Measurements from ENCODE around the gene PIRT.

Gene PIRT

DNA sequence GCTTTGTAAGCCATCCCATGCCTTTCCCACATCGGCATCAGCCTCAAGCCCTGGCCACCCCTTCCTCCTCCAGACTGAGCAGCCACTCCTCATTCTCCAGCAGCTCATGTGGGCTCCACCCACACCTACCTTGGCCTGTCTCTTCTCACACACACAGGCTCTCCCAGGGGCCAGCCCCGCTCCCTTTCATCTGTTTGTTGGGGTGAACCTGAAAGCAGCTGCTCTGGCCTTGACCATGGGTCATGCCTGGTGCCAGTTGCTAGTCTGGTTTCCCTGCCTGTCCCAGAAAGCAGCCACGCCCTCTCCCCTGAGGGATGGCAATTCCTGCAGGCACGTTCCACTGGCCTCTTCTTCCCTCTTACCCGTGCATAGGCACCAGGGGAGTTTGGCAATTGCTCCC lies 22.6 kb downstream of the PIRT start:
- no peak for DNase-seq

DNA sequence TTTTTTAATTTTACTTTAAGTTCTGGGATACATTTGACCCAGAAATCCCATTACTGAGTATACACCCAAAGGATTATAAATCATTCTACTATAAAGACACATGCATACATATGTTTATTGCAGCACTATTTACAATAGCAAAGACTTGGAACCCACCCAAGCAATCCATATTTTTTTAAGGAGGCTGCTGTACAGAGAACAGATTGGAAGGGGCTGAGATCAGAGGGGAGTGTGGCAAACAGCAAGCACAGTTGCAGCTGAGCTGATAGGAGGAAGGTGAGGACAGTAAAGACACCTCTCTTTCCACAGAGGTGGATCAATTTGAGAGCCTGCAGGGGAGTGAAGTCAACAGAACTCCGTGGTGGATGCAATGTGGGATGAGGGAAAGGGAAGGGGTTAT lies 23.8 kb downstream of the PIRT start:
- no peak for DNase-seq

DNA sequence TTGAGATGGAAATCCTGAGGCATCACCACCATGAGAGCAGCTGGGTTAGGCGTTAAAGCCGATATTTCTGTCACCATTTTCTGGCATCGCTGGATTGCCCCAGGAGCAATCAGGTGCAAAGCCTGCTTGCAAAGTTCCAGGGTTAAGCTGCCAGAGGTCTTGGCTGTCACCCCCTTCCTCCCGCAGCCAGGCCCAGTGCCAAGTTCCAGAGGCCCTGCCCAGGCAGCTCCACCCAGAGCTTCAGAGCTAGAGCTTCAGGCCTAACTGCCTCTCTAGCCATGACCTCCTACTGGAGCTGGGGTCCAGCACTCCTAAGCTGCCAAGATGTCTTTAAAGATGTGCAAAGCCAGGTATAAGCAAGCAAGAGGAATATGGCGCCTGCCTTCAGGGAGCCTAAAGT lies 25.2 kb downstream of the PIRT start:
- no peak for DNase-seq

DNA sequence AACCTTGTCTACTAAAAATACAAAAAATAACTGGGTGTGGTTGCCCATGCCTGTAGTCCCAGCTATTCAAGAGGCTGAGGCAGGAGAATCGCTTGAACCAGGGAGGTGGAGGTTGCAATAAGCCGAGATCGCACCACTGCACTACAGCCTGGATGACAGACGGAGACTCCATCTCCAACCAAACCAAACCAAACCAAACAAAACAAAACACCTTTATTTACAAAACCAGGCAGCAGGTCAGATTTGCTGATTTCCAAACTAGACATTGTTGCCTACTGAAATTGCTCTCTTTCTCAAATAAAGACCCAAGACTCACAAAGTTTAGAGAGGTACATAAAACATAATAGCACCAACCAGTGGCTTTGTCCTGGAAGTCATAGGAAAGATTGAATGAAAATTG lies 28.3 kb downstream of the PIRT start:
- no peak for DNase-seq

DNA sequence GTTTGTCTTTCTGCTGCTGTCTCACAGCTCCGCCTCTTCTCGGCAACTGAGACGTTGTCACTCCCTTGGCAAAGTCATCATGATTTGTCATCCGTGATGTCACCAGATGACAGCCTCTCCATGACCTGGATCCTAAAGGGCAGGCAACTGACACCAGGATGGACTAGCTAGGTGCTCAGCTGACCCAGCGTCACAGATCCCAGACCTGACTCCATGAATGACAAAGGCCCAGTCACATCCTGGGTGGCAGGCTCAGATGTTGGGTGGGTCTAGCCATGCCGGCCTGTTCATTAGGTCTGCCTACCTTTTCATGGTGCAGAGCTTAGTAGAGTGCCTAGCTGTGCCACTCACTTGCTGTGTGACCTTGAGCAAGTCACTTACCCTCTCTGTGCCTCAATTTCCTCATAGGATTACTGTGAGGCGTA lies 30.2 kb downstream of the PIRT start:
- DNase-seq: no peak

DNA sequence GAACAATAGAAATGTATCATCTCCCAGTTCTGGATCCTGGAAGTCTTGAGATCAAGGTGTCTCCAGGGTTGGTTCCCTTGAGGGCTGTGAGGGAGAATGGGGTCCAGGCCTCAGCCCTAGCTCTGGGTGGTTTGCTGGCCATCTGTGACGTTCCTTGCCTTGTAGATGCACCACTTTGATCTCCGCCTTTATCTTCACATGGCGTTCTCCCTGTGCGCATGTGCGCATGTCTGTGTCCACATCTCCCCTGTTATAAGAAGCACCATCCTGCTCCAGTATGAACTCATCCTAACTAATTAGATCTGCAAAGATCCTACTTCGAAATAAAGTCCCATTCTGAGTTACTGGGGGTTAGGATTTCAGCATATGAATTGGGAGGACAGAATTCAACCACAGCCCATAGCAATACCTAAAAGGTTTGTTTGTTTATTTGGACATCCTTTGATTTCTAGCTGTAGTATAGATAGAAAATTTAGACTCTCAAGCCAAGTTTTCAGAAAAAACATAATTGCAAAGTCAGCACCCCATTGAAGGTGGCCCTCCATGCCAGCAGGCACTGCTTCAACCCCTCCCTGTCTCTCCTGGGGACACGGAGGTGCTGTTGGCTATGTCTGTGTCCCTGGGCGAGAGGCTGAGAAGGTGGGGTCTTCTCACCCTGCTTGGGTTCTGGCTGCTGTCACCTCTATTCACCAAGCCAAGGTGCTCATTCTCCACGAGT lies 31.2 kb downstream of the PIRT start:
- no peak for DNase-seq

DNA sequence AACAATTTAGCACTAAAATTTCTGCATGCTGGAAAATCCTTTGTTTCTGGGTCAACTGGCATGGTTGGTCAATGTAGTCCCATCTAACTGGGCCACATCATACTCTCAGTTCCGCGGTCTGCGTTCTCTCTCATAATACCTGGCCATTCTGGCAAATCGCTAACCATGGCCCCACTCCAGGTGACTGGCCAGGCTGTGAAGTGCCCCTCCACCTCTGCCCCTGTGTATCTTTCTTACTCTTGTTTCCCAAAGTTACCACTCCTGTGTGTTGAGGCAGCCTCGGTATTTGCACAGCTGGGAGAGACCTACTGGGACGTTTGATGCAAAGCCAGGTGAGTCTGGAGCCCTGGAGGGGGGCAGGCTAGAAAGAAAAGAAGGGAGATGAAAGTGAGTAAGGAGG lies 32.0 kb downstream of the PIRT start:
- DNase-seq: no peak

DNA sequence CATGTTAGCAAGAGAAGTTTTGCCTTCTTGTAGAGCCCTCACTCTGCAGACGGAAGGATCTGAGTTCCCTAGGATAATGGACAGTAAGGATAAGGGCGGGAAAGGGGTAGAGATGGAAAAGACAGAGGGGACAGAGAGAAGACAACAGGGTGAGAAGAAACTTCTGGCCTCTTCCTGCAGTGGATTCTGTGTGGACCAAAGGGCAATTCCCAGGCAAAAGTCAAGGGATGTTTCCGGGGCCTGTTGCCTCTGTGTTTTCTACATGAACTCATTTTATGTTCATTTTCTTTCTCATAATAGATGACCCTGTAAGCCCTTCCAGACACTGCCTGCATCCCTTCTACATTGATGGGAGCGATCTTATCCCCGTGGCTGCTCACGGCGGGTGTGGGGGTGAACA lies 33.3 kb downstream of the PIRT start:
- DNase-seq: no peak

DNA sequence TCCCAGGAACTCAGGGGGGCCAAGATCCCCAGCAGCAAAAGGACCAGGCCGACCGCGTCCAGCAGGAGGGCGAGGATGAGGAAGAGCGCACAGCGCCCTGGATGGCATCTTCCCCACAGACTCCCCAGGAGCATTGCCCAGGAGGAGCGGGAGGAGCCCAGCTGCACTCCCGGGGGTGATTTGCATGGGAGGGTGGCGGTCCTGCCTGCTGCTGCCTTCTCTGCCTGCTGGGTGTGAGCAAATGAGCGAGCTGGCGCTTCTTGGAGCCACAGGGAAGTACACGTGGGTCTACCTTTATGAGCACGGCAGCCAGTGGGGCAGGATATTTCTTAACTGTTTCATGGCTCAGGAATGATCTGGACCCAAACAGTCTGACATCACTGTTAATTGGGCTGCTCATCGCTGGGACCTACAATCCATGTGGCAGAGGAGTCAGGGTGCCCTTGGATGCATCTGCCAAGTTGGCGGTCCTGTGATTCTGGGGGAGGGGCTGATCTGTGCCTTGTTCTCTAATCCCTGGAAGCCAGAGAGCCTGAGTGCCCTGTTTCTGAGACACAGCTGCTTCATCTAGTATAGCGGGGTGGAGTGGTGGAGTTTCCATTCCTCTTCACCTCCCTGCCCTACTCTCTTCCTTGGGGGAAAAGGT lies 33.9 kb downstream of the PIRT start, which contains the start of gene TMEM238L:
TMEM238L (minus strand) TSS at position 270 of the 646 bp plus-strand sequence; CDS start at position 134, 136 bp downstream.
- no peak for DNase-seq

DNA sequence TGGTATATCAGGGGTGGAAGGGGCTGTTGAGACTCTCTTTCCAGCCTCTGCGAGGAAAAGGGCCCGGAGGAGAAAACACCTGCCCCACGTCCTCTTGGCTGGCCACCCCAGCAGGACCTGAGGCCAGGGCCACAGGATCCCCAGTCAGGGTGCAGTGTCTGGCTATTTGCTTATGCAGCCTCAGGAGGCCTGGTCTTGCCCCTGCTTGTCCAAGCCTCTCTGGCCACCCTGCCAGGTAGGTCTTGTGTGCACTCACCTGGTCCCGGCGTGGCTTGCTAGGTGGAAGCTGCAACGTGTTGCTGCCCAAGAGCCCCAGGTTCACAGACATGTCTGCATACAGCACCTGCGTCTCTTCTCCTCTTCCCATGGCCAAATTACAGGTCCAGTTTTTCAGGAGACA lies 34.5 kb downstream of the PIRT start:
- no peak for DNase-seq

DNA sequence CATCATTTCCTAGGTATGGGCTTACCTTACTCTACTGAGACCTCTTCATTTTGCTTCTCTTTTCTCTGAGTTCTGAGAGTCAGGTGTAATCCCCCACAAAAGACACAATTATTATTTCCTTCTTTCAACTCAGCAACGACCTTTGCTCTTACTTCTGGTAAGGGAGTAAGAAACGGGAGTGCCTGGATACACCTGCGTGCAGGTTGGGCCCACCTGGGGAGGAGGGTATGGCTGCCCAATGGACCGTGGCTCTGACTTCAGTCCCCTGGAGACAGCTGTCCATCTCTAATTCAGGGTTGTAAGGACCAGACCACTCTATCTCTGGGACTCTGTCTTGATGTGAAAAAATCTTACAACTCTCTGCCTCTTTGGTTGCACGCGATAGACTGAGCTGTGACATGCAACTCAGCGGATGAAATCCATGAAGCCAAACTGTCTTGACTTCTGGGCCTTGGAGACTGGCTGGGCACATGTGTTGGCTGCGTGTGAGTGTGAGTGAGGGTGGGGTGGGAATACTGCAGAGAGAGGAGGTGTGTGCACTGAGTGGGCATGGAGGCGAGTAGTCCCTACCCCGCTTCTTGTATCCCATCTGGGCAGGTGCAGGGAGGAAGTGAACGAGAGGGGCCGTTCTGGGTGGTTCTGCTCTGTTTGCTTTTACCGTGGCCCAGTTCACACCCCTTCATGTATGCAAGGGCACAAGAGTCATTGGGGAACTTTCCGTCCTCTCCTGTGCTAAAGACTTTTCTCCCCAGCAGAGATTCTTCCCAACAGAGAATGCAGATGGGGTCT lies 35.2 kb downstream of the PIRT start:
- DNase-seq: no peak

DNA sequence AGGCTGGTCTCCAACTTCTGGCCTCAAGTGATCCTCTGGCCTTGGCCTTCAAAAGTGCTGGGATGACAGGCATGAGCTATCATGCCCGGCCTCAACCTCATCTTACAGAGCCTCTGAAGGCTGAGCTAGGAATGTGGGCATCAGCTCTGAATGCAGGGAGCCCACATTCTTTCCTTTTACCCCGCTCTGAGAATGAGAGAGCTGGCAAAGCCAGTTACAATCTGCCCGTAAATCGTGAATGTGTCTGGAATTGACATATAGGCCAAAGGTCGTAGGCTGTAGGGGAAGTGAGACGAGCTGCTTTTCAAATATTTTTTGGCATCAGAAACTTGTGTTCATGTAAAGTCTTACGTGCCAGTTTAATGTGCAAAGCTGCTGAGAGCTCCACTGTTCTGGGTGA lies 38.5 kb downstream of the PIRT start:
- no peak for DNase-seq

DNA sequence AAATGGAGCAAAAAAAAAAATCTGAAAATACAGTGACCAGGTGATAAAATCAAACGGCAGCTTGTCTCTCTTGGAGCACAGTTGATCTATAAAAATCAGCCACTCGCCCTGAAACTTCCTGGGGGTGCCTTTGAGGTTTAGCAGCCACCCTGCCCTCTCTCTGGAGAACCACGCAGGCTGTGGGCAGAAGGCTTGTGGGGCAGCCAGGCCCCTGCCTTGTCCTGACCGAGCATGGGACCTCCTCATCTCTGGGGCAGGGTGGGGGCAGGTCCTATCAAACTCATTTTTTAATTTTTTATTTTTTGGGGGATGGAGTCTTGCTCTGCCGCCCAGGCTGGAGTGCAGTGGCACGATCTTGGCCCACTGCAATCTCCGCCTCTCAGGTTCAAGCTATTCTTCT lies 39.0 kb downstream of the PIRT start:
- no peak for DNase-seq

DNA sequence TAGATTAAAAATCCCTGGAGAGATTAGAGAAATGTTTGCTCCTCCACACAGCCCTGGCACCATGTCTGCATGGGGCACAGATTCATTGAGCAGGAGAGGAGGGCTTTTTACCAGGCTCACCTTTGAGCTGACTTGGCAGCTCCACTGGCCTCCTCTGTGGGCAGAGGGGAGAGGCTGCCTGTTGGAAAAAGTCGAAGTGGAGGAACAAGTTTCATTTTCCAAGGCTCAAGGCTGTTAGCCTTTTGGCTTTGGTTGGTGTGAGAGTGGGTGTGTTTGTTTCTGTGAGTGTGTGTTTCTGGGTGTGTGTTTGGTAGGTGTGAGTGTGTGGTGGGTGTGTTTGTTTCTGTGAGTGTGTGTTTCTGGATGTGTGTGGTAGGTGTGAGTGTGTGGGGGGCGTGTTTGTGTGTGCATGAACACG lies 39.5 kb downstream of the PIRT start:
- DNase-seq: no peak

DNA sequence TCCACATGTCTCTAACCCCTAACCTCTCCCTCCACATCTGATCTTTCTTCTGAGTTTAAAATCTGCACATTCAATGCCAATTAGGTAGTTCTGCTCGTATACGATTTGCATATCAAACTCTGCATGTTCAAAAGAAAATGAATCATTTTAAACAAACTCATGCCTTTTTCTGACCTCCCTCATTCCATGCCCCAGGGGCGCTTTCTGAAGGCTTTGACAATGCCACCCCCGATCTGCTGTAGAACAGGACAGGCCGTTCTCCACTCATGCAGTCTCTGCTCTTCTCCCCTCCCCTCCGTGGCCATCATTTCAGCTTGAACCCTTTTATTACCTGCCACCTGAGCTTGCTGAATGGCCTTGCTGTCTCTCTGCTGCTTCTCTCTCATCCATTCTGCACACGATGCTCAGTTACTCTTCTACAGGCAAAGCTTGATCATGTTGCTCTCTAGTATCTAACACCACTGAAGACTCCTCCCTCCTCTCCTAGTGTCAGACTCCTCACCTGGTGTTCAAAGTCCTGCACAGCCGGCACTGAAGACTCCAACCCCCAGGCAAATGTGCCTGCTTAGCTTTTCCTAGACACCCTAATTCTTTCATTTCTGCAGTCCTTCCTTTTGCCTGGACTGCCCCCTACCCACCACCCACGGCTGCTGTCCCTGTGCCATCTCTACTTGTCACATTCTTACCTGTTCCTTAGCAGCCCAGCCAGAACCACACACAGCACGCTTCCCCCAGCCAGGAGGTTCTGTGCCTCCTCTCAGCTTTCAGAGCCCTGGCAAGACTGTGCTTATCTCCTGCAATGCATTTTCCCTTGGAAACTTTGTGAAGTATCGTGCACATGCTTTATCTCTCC lies 40.2 kb downstream of the PIRT start:
- DNase-seq: no peak

DNA sequence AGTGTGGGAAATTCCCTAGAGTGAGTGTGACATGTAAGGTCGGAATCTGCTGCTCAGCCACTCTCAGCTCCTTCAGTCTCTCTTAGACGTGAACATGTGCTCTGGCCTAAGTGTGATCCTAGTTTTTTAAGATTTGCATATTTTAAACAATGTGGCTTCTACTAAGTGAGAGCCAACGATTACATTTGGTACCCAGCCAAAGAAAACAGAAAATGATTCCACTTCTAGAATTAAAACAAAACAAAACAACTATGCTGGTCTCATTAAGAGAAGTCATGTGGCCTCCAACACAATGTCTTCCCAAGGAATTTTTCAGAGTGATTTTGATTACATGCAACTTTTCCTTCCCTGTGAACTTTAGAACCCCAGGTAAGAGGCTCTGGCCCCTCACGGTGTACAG lies 44.1 kb downstream of the PIRT start:
- DNase-seq: no peak

DNA sequence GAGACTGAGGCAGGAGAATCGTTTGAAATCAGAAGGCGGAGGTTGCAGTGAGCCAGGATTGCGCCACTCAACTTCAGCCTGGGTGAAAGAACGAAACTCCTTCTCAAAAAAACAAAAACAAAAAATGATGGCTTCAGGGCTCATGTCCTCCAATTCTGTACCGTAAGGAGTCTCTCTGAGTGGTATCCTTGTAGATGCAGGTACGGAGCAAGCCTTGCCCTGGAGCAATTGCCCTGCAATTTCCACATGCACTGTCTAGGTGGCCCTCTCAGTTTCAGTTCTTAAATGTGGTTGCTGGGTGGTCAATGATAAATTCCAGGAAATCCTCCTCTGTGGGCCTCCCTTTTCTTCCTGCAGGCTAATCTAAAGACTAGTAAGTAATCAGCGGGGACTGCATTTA lies 44.6 kb downstream of the PIRT start:
- no peak for DNase-seq

DNA sequence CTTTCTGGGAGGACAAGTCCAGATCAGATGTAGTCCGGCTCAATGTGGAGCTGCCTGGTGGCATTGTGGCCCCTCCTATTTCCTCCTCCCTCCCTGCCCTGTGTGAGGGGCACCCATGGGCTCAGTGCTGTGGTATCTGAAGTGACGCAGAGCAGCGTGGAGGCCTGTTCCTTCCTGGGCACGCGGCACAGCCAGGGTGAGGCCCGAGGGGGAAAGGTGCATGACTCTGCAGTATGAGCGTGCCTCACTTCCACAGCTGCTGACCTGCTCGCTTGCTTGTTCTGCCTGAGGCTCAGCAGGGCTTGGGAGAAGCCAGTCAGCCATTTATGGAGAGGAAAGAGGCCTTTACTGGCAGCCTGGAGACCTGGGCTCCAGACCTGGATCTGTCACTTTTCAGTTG lies 45.7 kb downstream of the PIRT start:
- no peak for DNase-seq

DNA sequence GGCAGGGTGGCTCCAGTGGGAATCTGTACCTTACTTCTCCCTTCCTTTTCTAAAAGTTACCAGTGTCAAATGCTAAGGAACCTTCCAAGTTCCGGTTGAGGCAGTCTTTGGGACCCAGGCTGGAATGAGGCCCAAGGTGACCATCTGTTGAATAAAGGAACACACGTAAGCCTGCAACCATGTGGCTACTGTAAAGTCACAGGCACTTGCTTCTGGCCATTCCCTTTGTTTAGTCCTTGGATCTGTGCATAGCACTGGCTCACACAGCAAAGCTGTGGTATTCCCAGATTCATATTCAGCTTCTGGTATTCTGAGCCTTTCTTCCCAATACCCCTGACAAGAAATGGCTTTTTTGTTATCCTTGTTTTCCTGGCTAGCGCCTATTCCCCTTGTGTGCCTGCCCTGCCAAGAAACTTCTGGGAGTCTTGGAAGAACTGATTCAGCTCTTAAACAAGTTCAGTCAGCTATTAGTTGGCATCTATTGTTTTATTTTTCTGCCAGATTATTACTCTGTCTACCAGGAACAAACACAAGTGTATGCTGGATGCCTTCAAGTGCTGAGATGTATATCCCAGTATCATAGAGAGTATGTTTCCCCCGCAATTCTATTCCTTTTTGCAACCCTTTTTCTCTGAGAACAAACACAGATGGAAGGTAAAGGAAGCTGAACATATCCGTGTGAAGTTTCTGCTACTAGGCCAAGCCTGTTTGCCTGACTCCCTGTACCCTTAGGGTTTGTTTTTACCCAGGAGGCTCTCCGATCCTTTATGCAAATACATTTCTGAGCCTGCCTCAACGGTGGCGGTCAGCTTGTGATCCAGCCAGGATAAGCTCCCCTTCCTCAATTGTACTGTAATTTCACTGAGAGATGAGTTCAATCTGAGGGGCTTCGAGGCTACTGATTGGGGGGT lies 47.1 kb downstream of the PIRT start:
- no peak for DNase-seq

DNA sequence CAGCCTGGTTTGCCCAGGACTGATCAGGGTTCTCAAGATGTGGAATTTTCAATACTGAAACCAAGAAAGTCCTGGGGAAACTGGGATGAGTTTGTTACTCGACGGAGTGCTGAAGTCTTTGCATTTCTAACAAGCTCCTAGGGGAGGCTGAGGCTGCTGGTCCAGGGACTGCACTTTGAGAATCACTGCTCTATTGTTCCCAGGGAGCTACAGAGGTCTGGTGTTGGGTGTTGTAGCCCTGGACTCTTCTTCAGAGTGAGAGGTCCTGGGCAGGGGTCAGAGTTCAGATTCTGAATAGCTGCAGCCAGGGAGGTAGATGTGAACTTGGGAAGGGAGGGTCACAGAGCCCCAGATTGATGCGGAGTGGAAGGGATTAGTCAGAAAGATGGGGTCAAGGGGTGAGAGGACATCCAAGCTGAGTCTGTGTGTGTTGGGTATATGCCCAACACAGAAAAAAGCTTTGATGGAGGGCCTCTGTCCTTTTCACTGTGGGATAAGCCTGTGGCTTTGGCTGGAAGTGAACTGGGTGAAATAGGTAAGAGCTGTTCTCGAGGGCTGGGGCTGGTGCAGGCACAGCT lies 48.1 kb downstream of the PIRT start:
- no peak for DNase-seq

DNA sequence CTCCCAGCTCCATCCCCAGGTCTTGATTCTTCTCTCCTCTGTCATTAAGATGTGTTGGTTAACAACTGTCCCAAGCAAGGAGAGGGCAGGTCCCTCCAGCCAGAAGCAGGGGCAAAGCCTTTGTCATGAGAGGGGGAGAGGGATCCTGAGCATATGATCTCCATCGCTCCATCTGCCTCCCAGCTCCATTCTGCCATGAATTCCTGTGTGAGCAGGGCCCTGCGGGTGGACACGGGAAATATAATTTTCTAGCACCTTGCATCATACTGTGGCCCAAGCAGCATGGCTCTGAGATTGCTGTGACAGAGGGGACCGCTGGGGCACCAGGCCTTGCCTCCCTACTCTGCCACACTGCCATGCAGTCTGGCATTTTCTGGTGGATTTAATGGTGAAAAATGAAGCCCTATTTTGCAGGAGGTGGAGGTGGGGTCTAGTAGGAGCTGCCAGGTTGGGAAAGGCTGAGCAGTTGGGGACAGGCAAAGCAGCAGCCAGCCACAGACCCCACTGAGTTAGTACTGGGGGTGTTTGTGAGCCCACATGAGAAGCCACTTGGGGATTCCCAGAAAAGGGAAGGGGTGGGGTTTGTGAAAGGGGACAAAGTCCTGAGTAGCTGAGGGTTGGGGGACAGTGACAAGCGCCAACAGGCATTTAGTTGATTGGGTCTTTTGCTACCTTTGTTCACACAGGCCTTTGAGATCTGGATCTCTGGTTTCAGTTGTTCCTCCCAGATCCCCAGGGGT lies 50.4 kb downstream of the PIRT start:
- DNase-seq: no peak
